M059J (cell line): ENCODE results near the gene ADGRL3. TPM values are rescaled to one million over a fixed set of nuclear protein-coding genes. Genes with fewer than 3 reads are reported as not detected.

Experiments used
- DNase-seq: peaks from one replicate; pipeline ENCODE4 v3.0.0-alpha.2; 2012; ENCODE audit warnings: low read depth
- total RNA-seq: library from RNA; depleted of rRNA; stranded (reverse); fragments of >200 nt; shearing (Covaris generic); gene quantifications from 2 replicates; pipeline ENCODE4 v1.2.3, GENCODE V29; 2014

ADGRL3 gene
- total RNA-seq, 1 experiment from 2014 or later: not detected

DNA sequence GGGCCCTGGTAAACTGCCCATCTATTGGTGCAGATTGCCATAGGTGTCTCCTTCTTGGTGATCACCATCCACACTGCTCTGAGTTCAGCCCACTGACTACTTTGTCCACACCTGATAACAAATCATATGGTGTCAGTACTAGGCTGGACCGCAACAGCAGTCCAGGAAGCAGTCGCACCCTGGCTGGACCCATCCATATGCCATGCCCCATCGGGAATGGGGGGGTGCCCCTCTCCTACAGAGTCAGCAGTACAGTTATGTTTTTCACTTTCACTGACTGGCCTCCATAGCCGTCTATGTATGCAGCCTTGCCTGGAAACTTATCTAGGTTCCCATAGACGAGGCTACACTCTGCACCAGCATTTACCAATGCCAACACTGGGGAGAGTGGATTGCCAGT, 226.1 kb downstream of the ADGRL3 start:
- no peak for DNase-seq

DNA sequence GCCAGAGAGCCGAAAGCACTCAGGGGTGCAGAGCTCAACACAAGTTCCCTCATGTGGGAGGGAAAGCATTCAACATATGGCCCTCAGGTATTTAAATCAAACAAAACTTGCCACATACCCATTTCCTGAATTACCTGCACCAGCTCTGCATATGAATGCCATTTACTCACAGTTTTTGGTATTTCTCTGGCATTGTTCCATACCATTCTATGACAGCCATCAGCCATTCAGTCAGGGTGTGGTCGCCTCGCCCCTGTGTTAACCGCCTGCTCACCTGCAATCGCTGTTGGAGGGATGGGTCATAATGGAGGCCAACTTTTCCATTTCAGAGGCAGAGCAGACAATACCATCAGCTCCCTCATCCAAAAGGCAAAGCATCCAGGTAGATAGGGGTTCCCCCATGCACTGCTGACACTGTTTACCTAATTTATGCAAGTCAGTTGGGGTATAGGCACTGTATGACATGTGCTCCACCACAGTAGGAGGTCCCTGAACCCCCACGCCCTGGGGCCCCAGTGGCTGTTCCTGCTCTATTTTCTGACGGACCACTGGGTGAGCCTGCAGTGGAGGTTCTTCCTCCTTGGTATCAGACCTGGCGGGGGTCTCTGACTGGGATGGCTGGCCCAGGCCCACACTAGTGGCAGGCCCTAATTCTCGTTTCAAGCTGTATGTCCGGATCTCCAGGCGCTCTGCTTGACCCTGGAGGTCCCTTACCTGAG, 227.1 kb downstream of the ADGRL3 start:
- DNase-seq: no peak

DNA sequence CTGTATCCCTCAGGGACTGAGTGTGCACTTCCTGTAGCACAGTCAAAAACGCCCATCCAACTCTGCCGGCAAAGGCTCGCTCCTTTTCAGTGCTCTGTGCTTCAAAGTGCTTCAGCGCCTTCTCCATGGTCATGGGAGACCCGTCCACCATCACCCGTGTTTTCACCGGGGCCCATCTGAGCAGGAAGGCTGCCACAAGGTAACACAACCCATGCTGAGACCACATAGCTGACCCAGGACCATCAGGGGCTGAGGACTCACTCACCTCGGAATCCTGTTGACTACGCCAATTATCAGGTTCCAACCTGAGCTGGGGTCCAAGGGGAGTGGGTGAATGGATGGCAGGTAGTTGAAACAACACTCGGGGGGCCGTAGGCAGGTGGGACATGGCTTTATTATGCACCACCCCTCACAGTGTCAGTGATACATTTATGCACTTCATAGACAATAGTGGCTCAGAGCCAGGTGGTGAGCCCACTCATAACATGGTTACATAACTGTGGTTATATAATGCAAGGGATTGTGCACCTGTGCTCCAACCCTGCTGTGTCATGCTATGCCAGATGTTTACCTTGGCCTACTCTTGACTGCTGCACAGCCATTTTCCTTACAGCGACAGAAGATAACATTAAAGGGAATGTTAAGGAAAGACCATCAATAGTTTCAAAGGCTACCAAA, 227.8 kb downstream of the ADGRL3 start:
- no peak for DNase-seq

DNA sequence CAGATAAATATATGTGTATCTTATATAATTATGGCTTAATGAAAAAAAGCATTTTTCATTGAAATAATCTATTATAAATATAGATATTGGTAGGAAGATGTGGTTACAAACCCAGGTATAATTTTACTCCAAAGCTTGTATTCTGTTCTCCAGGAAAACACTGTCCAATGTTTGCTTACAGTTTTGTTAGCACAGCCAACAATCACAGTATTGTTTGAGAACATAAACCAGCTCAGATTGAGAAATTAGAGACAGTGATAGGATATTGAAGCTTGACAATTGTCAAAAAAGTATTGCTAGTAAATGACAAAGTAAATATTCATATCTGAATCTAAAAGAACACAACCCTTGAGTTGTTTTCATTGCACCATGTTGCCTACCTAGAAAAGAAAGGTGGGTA, 228.8 kb downstream of the ADGRL3 start:
- DNase-seq: no peak

DNA sequence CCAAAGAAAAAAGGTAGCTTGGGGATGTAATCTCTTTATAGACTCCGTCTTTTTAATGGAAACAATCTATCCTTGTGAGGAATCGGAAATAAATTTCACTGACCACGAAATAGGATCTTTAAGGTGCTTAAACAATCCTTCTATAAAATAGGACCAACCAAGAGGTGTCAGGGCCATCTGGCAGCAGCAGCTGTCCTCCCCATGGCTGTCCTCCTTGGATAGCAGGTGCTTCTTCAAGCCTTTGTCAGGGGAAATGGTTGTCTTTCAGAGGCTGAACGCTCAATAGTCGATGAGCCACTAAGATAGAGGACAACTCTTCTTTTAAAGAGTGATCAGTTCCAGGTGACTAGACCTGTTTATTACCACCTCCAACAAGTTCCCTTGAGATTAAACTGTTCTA, 231.0 kb downstream of the ADGRL3 start:
- DNase-seq: no peak

DNA sequence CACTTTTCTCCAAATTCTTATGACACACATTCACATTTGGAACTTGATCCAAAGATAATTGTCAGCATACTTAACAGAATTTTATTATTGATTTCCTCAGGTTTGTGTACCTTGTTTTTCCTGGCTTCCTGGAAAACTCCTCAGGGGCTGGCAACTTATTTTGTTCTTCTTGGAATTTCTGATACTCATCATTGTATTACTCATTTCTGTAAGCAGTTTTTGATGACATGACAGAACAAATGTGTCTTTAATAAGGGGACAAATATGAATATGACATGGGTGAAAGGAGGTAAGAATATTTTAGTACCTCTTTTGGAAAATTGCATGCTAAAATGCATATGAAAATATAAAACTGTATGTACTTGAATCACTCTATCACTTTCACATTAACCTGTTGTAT, 237.8 kb downstream of the ADGRL3 start:
- no peak for DNase-seq

DNA sequence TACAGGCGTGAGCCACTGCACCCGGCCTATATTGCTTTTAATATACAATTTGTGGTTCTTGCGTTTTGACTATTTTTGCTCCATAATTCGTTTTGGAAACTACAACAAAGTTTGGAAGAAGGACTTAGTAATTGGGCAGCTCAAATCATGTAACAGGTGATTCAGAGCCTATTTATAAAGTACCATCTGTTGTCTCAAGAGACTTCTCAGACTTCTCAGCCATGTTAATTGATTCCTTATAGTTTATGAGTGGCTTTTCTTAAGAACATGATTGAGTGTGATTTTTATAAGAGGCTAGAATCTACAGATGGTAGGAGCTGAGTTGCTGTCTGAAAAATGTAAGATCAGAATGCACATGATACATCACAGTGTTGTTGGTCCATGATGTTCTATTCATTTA, 240.2 kb downstream of the ADGRL3 start:
- DNase-seq: no peak

DNA sequence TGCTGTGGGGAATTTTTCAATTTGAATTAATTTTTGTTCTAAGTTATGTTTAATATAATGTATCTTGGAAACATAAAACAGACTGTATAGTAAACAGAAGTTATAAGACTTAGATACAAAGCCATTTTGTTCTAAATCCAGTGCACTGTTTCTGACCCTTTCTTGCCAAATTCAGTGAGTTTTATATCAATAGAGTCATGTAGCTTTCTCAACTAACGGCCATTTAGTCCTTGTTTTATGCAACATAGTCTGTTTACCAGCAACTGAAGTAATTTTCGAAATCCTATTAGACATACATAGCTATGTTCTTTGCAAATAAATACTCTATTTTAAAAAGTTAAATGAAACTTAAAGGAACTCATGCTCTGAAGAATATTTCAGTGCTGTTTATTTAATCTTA, 242.8 kb downstream of the ADGRL3 start:
- no peak for DNase-seq

DNA sequence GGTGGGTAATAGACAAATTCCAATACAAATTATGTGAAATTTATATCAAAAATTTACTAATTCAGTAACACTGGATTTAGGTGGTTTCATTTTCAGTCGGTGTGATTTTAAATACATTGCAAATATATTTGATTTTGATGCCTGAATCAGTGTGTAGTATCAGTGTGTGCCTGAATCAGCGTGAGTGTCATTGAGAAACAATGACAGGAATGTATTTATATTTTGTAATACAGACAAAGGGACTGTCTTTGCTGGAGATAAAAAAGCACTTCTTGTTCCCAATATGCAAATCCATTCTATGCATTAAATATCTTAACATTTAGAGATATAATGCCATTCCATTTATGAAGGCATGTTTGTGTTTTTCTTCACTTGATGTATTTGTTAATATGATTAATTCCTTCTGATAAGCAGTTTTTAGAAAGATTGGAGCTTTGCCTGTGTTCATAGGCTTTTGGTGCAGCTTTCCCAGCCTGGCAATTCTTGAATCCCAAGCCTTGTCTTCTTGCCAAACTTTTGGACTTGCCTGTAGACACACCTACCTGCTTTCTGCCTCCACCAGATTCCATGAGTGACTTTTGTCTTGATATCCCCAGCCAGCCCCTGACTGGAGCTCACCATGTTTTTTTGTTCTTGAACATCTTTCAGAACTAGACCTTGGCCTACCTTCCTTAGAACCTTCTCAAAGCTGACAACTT, 243.8 kb downstream of the ADGRL3 start:
- DNase-seq: no peak

DNA sequence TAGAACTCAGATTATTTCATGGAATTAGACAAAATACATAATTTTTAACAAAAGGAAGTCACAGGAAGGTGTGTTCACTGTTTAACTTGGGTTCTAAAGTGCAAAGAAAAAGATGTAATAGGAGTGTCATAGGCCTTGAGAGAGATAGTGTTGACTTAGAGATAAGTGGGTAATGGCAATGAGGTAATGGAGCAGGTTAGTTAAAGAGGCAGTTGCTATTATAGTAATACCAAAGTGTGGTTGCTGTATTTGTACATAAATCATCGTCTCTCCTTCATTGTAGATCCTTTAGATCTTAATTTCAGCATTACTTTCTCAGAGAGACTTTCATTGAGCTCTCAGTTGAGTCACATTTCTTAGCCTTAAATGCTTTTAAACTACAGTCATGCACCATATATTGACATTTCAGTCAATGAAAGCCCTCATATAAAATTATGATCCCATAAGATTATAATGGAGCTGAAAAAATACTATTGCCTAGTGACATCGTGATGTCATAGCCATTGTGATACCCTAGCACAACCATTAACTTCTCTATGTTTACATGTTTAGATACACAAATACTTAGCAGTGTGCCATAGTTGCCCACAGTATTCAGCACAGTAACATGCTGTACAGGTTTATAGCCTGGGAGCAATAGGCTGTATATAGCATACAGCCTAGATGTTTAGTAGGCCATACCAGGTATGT, 245.4 kb downstream of the ADGRL3 start:
- no peak for DNase-seq

DNA sequence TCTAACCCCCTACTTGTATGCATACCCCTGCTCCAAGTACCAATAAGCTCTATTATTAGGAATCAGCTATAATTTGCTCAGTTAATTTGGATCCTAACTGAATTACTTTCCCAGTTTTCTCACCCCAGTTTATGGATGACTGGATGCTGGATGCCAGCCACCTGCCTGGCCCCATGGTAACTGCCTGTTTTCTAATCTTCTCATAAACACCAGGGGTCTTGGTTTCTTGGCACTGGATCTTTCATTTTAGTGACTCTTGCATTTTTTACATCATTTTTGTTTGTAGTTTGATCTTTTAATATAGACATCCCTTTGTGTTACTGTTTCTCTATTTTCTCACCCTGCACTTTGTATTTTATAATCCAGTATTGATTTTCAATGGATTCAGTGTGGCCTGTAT, 246.8 kb downstream of the ADGRL3 start:
- DNase-seq: no peak

DNA sequence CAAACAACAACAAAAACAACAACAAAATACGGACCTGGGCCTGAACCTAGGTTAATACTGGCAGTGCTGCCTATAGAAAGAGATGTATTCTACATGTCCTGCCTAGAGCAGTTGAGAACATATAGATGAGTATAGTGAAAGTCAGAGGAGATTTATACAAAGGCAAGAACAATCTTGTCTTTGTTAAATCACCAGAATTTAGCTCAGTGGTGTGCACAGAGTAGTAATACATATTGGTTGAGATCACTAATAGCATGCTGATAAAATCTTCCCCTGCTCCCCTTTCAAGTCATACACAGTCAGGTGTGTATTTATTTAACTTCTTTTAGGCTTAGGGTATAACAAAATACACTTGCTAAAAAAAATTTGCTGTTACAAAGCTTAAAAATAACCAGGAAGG, 247.8 kb downstream of the ADGRL3 start:
- DNase-seq: no peak

DNA sequence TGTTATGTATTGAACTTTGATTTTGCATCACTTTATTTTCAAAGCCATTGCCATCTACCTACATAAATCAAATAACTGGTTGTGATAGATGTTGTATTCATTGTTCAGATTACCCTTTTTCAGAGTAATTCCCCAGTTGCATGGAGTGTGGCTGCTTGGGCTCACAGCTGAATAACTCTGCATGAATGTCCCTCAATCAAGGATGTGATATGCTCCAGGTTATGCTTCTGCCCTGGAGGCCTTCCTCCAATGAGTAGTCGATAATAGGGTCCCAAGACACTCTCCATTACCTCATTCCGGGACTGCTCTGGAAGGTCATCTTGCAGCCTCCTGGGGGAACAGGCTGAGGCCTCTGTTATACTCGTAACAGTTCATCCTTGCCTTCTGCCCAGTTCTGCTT, 251.8 kb downstream of the ADGRL3 start:
- DNase-seq: no peak

DNA sequence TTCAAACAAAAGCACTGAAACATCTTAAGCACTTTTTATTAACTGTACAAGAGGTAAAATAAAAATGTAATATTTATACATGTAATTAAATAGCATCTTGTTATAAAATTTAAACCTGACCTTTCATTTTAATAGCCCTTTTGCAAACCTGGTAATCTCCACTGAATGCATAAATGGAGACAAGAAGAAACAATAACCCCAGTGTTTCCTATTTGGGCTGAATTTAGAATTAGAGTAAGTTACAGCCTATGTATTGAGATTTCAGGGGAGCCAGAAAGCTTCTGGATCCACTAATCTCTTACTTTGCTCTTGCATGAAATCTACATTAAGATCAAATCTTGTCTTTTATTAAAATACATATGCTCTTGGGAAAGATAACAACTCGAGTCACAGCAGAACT, 261.8 kb downstream of the ADGRL3 start:
- no peak for DNase-seq

DNA sequence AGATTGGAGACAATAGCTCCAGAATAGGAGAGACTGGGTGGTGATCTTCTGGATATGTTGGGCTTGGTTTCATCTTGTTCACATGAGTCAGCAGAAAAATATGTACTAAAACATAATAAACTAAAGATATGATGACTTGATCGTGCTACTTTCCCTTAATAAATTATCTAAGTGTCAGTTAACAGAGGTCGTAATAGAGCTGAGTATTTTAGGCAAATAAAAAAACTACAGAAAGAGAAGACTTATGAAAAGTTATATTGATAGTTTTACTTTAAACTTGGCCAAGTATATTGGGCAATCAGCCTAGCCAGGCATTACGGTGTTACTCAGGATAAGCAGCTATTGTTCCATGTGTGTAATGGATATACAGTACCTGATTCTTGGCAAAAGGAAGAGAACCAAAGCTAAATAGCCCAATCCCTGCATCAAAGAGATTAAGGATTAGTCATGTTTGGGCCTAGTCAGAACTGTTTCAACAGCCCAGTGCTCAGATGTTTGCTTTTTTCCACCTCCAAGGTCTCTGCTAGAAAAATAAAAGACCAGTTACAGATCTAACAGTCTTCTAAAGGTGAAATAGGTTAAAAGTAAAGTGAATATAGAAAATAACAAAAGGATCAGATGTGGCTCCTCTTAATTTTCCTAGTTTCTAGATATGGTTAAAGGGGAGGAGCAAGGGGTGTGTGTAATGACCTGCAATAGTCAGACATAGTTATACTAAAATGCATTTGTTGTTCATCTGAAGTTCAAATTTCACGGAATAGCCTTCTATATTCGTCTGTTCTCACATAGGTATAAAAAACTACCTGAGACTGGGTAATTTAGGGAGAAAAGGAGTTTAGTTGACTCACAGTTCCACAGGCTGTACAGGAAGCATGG, 262.6 kb downstream of the ADGRL3 start:
- DNase-seq: no peak

DNA sequence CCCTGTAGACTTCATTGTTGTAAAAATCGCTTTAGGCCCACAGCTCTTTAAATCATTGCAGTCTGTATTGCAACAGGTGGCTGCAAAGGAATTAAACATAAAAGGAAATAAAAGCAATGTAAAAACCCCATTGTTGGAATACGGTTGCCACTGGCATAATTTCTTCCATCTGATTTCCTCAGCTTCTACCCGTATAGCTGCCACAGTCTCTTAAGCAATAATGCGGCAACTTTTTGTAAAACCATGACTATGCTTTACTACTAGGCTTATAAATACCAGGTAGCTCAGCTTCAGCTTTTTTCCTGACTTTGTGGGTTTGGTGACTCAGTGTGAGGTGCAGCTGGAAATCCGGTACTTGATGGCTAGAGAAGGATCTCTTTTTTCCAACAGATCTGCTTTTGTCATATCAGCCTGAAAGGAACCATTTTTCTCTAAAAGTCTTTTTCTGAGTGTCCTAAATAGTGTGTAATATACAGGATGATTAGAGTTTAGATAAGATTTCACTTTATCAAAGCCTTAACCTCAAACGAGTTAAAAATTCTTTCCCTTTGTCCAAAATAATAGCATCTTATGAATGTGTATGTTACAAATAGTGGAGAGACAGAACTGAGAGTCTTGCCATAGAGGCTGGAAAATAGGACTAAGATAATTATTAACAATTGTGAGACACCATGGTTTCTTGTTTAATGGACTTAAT, 268.0 kb downstream of the ADGRL3 start:
- peak; percentile 6 for DNase-seq

DNA sequence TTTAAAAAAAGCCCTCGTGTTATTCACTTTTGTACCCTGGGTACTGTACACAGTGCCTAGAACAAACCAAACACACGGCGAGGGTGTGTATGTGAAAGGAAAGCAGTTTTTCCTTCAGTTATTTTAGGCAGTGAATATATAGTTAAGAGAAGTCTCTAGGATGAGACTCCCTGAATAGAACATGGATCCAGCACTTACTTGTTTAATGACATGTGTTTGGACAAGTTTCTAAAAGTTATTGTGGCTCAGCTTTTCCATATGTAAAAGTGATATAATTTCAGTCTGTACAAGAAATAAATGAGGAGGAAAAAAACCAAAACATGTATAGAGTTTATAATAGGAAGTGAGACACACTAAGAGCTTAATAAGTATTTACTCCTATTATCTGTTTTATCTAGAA, 273.2 kb downstream of the ADGRL3 start:
- no peak for DNase-seq

DNA sequence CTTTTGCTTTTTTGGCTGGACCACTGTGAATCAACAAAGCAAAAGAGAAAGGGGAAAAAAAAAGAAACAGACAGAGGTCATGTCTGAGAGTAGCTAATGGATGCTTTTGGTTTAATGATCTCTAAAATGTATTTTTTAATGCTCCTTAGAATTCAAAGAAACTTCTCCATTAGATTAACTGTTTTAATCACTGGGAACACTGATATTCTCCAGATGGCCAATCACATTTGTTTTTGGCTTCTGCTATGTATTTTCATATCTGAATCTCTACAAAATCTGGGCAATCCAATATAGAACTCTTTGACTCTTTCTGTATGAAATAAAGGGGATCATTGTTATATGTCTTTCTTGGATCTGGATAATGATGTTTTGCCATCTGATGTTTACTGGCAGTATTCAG, 278.2 kb downstream of the ADGRL3 start:
- no peak for DNase-seq

DNA sequence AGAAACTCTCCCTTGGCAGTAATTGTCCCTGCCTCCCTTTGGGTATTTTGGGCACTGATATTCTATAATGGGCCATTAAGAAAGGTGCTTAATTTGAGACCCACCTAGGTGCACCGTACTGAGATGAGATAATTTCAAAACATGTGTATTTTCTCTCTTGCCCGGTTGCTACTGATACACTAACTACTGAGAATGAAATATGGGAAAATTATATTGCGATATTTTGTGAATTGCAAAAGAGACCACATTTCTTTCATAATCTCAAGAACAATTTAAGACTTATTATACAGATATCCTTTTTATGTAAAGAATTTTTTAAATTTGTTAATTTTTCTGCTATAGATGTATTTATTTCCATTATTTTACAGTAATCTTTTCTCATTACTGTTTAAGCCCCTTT, 284.9 kb downstream of the ADGRL3 start:
- no peak for DNase-seq

DNA sequence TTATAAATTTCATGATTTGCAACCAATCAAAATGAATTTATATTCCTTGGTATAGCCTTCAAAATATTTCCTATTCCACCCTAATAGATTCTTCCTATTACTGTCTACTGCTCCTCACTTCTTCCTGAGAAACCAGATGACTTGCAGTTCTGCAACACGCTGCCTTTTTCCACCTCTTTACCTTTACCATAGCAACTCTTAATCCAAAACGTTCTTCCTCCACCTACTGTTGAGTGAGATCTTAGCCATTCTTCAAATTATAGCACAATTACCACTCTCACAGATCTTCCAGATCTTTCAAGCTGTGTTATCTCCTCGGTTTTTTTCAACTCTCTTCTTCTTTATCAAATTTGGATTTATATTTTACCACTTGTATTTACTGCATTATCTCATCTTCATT, 289.8 kb downstream of the ADGRL3 start:
- DNase-seq: no peak

DNA sequence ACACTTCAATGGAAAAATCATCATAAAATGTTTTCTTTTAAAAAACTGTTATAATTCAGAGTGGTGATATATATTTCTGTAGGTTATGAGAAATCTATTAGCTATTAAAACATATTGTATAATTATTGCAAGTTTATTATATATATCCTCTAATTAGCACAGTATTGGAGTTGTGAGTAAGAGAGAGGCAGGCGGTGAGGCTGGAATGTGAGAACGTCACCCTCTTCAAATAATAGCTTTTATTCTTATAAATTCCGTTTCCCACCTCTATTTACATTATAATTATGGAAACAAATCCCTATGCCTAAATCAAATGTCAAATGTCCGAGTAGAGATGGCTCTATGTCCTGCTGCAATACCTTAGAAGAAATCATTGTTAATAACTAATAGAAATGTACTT, 292.9 kb downstream of the ADGRL3 start:
- no peak for DNase-seq
